ENCODE measurements around the gene SH3GLB2.

The SH3GLB2 gene

DNA sequence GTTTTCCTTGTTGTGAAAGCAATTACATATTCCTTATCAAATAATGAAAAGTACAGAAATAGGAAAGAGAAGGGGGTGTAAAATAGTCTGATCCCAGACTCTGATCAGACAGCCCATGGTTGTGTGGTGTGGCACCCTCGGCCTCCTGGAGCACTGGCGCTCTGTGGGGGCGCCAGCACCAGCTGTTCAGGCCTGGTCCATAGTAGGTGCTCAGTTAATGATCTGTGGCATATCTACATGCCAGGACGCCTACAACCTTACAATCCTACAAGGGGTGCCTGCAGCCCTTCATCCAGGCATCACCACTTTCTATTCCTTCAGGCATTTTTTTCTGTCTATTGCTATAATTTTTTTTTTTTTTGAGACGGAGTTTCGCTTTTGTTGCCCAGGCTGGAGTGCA lies 24.9 kb upstream of the SH3GLB2 start:
- H3K4me3 ChIP-seq (replicated peaks; ENCODE audit: low read depth, low read length) = no peak overlapping the region
- no peak for DNase-seq (ENCODE audit: extremely low read depth, low read depth)
- TF ChIP-seq, protein P1, sequence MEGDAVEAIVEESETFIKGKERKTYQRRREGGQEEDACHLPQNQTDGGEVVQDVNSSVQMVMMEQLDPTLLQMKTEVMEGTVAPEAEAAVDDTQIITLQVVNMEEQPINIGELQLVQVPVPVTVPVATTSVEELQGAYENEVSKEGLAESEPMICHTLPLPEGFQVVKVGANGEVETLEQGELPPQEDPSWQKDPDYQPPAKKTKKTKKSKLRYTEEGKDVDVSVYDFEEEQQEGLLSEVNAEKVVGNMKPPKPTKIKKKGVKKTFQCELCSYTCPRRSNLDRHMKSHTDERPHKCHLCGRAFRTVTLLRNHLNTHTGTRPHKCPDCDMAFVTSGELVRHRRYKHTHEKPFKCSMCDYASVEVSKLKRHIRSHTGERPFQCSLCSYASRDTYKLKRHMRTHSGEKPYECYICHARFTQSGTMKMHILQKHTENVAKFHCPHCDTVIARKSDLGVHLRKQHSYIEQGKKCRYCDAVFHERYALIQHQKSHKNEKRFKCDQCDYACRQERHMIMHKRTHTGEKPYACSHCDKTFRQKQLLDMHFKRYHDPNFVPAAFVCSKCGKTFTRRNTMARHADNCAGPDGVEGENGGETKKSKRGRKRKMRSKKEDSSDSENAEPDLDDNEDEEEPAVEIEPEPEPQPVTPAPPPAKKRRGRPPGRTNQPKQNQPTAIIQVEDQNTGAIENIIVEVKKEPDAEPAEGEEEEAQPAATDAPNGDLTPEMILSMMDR (IDR thresholded peaks at IDR 0.05; ENCODE audit: low read depth, low read length, missing control alignments) = no peak

DNA sequence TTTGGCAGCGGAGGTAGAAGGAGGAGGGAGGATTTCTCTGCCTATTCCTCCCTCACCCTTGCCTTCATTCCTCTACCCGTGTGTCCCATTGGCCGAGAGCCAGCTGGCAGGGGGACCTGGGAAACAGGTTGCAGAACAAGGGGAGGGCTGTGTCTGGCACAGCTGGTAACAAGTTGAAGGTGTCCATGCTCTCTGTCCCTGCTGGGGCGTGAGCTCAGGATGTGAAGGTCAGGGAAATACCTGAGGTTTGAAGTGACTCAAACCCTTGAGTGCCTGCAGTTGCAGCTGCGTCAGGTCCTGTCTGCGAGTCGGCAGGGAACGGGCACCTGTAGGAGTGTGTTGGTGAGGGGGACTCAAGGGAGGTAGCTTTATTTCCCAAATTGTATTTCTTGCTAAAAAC lies 24.5 kb upstream of the SH3GLB2 start:
- TF ChIP-seq, protein P1 (IDR thresholded peaks at IDR 0.05; ENCODE audit: low read depth, low read length, missing control alignments) = no peak
- DNase-seq (ENCODE audit: extremely low read depth, low read depth) = no peak
- H3K4me3 ChIP-seq (replicated peaks; ENCODE audit: low read depth, low read length) = no peak overlapping the region

DNA sequence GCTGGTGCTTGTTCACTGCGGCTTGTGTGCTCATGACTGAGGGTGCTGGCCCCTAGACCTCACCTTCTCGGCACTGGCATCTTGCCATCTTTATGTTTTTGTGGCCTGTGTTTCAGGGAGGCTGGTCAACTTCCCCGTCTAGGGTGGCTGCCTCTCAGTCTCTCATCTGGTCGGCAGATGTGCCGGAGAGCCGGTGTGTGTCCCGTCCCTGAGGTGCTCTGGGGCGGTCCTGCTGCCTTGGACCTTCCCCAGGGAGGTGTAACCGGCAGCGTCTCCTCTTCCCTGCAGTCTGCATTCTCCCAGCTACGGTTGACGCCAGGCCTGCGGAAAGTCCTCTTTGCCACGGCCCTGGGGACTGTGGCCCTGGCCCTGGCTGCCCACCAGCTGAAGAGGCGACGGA lies 13.9 kb upstream of the SH3GLB2 start:
- TF ChIP-seq, protein P1 (IDR thresholded peaks at IDR 0.05; ENCODE audit: low read depth, low read length, missing control alignments) = no peak
- H3K4me3 ChIP-seq (replicated peaks; ENCODE audit: low read depth, low read length) = no peak overlapping the region
- DNase-seq (ENCODE audit: extremely low read depth, low read depth) = no peak

DNA sequence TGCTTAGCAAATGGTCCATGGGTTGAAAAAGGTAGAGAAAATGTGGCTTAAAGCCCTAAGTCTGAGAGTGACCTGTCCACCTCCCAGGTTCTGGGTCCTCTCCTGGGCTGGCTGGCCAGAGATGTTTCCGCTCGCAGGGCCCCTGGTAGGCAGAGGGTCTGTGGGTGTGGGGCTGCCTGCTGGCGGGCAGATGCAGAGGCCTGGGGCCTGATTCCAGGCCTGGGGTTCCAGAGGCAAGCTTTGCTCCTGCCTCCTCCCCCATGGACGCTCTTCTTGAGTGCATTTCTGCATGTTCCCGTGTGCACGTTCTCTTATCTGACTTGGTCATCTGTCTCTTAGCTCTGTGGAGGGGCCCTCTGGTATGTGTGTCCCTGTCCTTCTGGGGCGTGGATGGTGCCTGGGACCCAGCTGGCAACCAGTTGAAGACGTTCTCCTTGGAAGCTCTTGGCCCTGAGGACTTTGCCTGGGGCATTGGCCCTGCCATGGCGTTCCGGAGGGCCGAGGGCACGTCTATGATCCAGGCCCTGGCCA lies 12.0 kb upstream of the SH3GLB2 start:
- no peak overlapping the region for H3K4me3 ChIP-seq (replicated peaks; ENCODE audit: low read depth, low read length)
- no peak for DNase-seq (ENCODE audit: extremely low read depth, low read depth)
- TF ChIP-seq, protein P1 (IDR thresholded peaks at IDR 0.05; ENCODE audit: low read depth, low read length, missing control alignments) = no peak

DNA sequence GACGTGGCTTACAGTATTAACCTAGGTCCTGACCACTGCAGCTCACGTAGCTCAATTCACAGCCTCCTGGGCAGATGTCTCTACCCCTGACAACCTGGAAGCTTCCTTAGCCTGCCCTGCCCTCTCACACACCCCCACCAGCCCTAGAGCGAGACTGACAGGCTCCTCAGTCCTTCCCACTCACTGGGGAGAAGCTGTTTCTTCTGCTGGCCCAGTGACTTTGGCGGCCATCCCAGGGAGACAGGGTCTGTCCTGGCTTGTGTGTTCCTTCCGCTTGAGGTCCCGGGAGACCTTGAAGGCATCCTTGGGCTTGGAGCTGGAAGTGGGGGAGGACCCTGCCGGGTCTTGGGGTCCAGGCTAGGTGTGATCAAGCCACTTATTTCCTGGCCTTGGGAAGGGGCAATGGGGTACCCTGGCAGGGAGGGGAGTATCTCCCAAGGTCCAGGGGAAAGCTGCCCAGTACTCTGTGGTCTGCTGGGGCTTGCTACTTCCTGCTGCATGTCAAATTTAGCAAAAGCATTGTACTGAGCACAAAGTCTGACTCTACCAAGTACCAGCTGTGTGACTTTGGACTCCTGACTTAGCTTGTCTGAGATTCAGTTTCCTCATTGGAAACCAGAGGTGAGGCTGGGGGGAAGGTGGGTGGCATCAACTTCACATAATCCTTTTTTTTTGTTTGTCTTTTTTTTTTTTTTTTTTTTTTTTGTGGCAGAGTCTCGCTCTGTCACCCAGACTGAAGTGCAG lies 10.2 kb upstream of the SH3GLB2 start:
- H3K4me3 ChIP-seq (replicated peaks; ENCODE audit: low read depth, low read length) = no peak overlapping the region
- DNase-seq (ENCODE audit: extremely low read depth, low read depth) = no peak
- TF ChIP-seq, protein P1 (IDR thresholded peaks at IDR 0.05; ENCODE audit: low read depth, low read length, missing control alignments) = no peak

DNA sequence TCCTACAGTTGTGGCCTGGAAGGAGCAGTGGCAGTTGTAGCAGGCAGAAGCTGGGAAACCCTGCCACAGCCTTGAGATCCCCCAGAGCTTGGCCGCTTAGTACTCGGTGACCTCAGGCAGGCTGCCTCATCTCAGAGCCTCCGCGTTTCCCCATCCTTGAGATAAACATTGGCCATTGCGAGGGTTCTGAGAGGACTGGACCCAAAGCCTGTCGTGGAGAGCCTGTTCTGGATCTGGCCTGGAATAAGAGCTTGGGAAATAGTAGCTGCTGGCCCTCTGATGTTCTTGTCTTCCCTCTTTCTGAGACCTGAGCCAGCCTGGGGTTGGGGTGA lies 9.6 kb upstream of the SH3GLB2 start:
- TF ChIP-seq, protein P1 (IDR thresholded peaks at IDR 0.05; ENCODE audit: low read depth, low read length, missing control alignments) = no peak
- no peak for DNase-seq (ENCODE audit: extremely low read depth, low read depth)
- H3K4me3 ChIP-seq (replicated peaks; ENCODE audit: low read depth, low read length) = peak overlapping the region; percentile 95
